ENCODE measurements around the gene TMEM254. TPM values are rescaled to one million over a fixed set of nuclear protein-coding genes. Genes with fewer than 3 reads are reported as not detected.
"Not testable (repeated sequence)": the region's sequence is repeated elsewhere in the genome, so short reads cannot be mapped to it uniquely, and the experiment has no call there.

The TMEM254 gene
- total RNA-seq, 1 experiment from 2014 or later = 9.0 TPM

DNA sequence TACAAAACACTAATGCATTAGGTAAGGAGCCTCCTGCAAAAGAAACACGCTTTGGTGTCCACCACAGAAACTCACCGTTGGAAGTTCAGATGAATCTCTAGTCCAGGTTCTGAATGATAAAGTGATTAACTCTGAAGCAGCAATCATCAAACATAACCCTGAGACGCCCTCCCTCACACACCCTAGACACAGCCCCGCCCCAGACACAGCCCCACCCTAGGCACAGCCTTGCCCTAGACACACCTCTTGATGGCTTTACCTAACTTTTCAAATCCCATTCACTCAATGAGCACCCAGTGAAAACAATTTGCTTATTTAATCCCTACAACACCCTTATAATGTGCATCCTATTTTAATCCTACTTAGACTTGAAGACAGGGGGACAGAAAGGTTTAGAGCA is 21.3 kb upstream of the TMEM254 start:
- Histone ChIP-seq H3K4me3 (no peak overlapping the region), H3K27ac (no peak overlapping the region), H3K4me1 (replicated peaks) (no peaks in the 10 kb centered on the region), H3K27me3 (replicated peaks) (no peaks in the 10 kb centered on the region), H3K36me3 (no peaks in the 10 kb centered on the region), H3K9me3 (replicated peaks) (0 out of 2 replicates have a peak, but pooled peaks cover 2% of the 10 kb centered on the region)
- DNase-seq (ENCODE audit: low read depth in 1 of 2, low spot score in 2 of 2) = no peak

DNA sequence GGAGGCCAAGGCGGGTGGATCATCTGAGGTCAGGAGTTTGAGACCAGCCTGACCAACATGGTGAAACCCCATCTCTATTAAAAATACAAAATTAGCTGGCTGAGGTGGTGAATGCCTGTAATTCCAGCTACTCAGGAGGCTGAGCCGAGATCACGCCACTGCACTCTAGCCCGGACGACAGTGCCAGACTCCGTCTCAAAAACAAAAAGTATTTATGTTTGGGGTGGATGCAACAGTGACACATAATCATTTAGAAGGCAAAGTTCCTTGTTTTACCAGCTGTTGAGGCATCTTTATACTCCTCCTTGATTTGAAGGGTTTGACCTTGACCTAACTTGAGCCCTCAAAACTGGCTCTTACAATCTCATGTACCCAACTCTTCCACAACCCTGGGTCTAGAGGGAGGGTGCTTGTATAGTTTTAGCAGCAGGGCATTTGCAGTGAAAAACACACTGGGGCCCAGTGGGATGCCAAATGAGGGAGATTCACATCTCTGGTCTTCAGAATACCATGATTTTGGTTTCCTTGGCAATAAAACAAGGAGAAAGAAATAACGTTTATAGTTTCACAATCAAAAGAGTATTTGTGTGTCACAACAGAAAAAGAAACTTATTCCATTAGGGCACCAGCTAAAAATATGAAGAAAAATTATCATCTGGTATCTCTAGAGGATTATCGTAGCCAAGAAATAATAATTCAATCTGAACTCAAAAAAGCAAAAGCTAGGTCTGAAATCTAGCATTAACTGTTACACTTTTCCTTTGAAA is 14.2 kb upstream of the TMEM254 start:
- Histone ChIP-seq H3K27me3 (replicated peaks) (no peaks in the 10 kb centered on the region), H3K4me1 (replicated peaks) (no peaks in the 10 kb centered on the region), H3K9me3 (replicated peaks) (no peaks in the 10 kb centered on the region), H3K36me3 (no peaks in the 10 kb centered on the region), H3K27ac (no peak overlapping the region), H3K4me3 (no peak overlapping the region)
- no peak for DNase-seq (ENCODE audit: low read depth in 1 of 2, low spot score in 2 of 2)

DNA sequence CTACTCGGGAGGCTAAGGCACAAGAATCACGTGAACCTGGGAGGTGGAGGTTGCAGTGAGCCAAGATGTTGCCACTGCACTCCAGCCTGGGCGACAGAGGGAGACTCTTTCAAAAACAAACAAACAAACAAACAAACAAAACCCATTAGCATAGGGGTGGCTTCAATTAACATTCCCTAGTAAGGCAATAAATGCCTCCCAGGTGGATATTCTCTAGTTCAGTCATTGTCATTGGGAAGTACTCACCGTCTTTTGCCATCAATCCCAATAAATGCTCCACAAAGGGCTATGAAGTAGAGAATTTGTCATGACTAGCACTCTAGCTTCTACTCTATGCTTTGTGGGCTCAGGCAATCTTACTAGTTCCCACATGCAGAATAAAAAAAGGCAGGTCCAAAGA is 11.7 kb upstream of the TMEM254 start:
- Histone ChIP-seq H3K4me3 (no peak overlapping the region), H3K27ac (no peak overlapping the region), H3K4me1 (replicated peaks) (no peaks in the 10 kb centered on the region), H3K27me3 (replicated peaks) (no peaks in the 10 kb centered on the region), H3K9me3 (replicated peaks) (no peaks in the 10 kb centered on the region), H3K36me3 (no peaks in the 10 kb centered on the region)
- no peak for DNase-seq (ENCODE audit: low read depth in 1 of 2, low spot score in 2 of 2)

DNA sequence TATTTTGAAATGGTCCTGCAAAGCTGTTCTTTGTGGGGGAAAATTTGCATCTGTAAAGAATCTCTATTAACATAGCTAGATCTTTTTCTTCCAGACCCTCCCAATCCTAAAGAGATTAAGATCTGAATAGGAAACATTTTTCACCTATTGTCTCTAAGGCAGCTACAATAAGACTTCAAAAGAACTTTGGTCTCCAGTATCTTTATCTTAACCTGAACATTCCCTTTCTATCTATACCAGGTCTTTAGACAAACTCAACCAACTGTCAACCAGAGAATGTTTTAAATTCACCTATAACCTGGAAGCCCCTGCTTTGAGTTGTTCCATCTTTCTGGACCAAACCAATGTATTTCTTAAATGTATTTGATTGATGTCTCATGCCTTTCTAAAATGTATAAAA is 10.6 kb upstream of the TMEM254 start:
- H3K36me3 ChIP-seq; H3K4me1 ChIP-seq (replicated peaks); H3K27ac ChIP-seq; H3K9me3 ChIP-seq (replicated peaks); H3K27me3 ChIP-seq (replicated peaks); H3K4me3 ChIP-seq; DNase-seq (ENCODE audit: low read depth in 1 of 2, low spot score in 2 of 2): not testable (repeated sequence)

DNA sequence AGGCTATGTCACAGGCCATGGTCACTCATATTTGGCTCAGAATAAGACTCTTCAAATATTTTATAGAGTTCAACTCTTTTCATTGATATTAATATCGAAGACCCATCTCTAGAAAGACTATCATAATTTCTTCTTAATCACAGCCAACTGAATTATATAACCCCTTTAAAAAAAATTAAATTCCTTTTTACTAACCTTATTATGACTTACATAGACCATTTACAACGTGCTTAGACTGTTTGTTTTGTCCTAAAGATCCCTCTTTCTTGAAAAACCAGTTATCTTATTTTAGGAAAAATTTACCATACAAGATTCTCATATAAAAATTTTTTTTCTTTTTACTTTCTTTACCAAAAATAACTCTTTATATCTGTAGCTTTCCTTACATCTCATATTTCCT is 10.2 kb upstream of the TMEM254 start:
- Histone ChIP-seq H3K27ac (no peak overlapping the region), H3K4me3 (no peak overlapping the region), H3K4me1 (replicated peaks) (no peaks in the 10 kb centered on the region), H3K9me3 (replicated peaks) (no peaks in the 10 kb centered on the region), H3K36me3 (no peaks in the 10 kb centered on the region), H3K27me3 (replicated peaks) (no peaks in the 10 kb centered on the region)
- no peak for DNase-seq (ENCODE audit: low read depth in 1 of 2, low spot score in 2 of 2)

DNA sequence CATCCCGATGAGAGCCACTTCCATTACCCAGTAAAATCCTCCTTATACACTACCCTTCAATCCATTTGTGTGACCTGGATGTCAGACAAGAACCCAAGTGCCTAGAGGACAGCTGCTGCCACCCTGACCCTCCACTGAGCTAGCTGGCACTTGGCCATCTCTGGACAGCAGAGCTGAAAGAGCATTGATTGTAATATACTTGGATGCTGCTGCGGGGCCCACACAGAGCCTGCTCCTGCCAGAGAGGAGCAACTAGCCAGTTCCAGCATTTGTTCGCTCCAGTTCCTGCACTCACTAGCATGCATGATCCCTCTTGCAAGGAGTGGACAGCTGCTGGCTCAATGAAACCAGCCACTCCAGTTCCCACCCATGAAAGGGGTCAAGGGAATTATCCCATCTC is 8.4 kb upstream of the TMEM254 start:
- Histone ChIP-seq H3K4me3 (no peak overlapping the region), H3K27me3 (replicated peaks) (no peaks in the 10 kb centered on the region), H3K36me3 (no peaks in the 10 kb centered on the region), H3K9me3 (replicated peaks) (no peaks in the 10 kb centered on the region), H3K4me1 (replicated peaks) (no peaks in the 10 kb centered on the region), H3K27ac (no peak overlapping the region)
- DNase-seq (ENCODE audit: low read depth in 1 of 2, low spot score in 2 of 2) = no peak

DNA sequence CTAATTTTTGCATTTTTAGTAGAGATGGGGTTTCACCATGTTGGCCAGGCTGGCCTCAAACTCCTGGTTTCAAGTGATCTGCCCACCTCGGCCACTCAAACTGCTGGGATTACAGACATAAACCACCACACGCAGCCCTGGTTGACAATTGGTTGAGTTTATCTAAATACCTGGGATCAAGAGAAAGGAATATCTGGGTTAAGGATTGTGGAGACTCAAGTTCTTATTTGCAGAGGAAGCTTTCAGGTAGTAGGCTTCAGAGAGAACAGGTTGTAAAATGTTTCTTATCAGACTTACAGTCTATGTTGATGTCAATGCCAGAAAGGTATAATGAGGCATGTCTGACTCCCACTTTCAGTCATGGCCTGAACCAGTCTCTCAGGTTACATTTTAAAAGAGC is 5.9 kb upstream of the TMEM254 start:
- DNase-seq (ENCODE audit: low read depth in 1 of 2, low spot score in 2 of 2) = no peak
- no peaks in the 10 kb centered on the region for H3K36me3 ChIP-seq
- no peaks in the 10 kb centered on the region for H3K9me3 ChIP-seq (replicated peaks)
- H3K4me3 ChIP-seq = no peak overlapping the region
- no peaks in the 10 kb centered on the region for H3K4me1 ChIP-seq (replicated peaks)
- no peak overlapping the region for H3K27ac ChIP-seq
- H3K27me3 ChIP-seq (replicated peaks) = no peaks in the 10 kb centered on the region

DNA sequence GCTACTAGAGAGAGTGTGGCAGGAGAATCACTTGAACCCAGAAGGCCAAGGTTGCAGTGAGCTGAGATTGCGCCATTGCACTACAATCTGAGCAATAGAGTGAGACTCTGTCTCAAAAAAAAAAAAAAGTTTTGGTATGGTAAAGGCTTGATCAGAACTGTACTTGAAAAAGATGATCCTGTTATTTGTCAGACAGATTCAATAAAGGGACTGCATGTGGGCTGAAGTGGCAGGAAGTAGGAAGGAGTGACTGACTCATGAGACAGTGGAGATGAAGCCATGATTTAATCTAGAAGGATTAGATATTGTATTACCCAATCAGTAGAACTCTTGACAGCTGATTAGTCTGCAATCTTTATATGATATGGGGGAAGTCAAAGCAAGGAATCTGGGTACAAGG is 2.7 kb upstream of the TMEM254 start:
- H3K27ac ChIP-seq = no peak overlapping the region
- H3K4me3 ChIP-seq = no peak overlapping the region
- H3K27me3 ChIP-seq (replicated peaks) = no peaks in the 10 kb centered on the region
- no peaks in the 10 kb centered on the region for H3K9me3 ChIP-seq (replicated peaks)
- peaks cover 14% of the 10 kb centered on the region; the same call in 1 of the 2 replicates for H3K4me1 ChIP-seq (replicated peaks)
- no peaks in the 10 kb centered on the region for H3K36me3 ChIP-seq
- DNase-seq (ENCODE audit: low read depth in 1 of 2, low spot score in 2 of 2) = no peak

DNA sequence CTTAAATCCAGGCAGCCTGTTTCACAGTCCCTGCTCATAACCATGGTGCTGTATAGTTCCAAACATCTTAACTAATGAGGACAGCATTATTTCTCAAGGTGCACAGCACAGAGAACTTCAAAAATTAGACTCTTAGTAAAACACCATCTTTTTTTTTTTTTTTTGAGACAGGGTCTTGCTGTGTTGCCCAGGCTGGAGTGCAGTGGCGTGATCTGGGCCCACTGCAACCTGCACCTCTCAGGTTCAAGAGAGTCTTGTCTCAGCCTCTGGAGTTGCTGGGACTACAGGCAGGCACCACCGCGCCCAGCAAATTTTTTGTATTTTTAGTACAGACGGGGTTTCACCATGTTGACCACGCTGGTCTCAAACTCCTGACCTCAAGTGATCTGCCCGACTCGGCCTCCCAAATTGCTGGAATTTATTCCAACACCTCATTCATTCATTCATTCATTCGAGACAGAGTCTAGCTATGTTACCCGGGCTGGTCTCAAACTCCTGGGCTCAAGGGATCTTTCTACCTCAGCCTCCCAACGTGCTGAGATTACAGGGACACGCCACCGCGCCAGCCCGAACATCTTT is 507 bp upstream of the TMEM254 start:
- H3K4me3 ChIP-seq = peak overlapping the region; percentile 59
- no peaks in the 10 kb centered on the region for H3K9me3 ChIP-seq (replicated peaks)
- H3K27me3 ChIP-seq (replicated peaks) = no peaks in the 10 kb centered on the region
- no peaks in the 10 kb centered on the region for H3K36me3 ChIP-seq
- H3K27ac ChIP-seq = peak overlapping the region; percentile 65; the same call in 1 of the 2 replicates
- DNase-seq (ENCODE audit: low read depth in 1 of 2, low spot score in 2 of 2) = no peak
- H3K4me1 ChIP-seq (replicated peaks) = peaks cover 14% of the 10 kb centered on the region; the same call in 1 of the 2 replicates

DNA sequence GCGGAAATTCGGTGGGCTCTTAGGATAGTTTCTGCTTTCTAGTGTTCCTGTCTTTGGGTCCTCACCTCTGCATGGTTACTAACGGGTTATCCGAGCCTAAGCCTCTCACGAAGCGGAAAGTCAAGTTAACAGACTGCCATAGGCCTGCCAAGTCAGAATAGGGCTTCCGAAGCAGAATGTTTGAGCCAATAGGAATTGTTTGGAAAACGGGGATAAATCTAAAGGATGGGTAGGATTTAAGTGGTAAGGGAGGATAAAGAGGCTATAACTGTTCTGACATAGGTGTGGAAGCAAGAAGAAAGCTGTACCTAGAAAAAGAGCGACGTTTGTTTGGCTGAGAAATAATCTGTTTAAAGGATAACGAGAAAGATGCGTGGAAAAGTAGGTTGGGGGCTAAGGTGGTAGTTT is 851 bp downstream of the TMEM254 start:
- Histone ChIP-seq H3K27me3 (replicated peaks) (no peaks in the 10 kb centered on the region), H3K27ac (peak overlapping the region; percentile 65), H3K4me1 (replicated peaks) (peaks cover 14% of the 10 kb centered on the region; the same call in 1 of the 2 replicates), H3K36me3 (no peaks in the 10 kb centered on the region), H3K4me3 (peak overlapping the region; percentile 59), H3K9me3 (replicated peaks) (no peaks in the 10 kb centered on the region)
- DNase-seq (ENCODE audit: low read depth in 1 of 2, low spot score in 2 of 2) = no peak

DNA sequence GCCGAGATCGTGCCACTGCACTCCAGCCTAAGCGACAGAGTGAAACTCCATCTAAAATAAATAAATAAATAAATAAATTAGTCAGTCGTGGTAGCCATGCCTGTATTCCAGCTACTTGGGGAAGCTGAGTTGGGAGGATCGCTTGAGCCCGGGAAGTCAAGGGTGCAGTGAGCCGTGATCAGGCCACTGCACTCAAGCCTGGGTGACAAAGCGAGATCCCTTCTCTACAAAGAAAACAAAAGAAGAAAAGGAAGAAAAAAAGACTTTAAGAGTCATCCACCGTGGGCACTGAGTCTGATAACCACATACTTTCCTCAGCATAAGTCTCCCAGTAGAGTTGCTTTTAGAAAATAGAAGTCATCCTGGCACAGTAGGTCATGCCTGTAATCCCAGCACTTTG is 2.6 kb downstream of the TMEM254 start:
- no peak for DNase-seq (ENCODE audit: low read depth in 1 of 2, low spot score in 2 of 2)
- Histone ChIP-seq H3K4me3 (no peak overlapping the region), H3K9me3 (replicated peaks) (no peaks in the 10 kb centered on the region), H3K27ac (no peak overlapping the region), H3K4me1 (replicated peaks) (peaks cover 14% of the 10 kb centered on the region; the same call in 1 of the 2 replicates), H3K36me3 (no peaks in the 10 kb centered on the region), H3K27me3 (replicated peaks) (no peaks in the 10 kb centered on the region)

DNA sequence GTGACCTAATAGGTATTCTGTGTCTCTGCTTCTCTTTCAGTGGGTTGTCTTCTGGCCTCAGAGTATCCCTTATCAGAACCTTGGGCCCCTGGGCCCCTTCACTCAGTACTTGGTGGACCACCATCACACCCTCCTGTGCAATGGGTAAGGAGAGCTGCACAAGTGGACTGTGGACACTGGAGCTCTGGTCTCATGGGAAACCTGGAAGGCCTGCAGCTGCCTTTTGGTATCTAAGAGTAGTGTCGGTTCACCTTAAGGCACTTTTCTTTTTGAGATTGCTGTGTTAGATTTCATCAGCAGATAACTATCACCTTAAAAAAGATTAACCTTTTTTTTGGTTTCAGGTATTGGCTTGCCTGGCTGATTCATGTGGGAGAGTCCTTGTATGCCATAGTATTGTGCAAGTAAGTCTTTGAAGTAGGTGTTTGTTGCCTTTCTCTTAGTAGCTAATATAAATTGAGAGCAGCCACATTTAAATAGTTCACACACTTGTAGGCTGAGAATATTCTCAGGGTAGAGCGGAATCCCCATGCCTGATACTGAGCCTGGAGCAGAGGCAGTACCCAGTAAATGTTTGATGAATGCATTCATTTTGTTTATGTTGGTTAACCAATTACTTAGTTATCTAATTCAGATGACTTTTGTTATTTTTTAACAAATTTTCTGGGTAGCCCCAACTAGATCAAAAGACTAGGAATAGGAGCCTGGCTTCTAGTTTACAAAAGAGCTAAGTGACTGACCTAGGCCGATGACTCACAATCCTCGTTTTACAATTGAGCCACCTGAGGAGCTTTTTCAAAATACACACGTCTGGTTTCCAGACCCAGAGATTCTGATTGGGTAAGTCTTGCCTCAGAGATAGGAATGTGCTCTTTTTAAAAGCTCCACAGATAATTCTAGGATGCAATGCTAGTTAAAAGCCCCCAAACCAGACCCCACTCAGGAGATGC is 3.6 kb downstream of the TMEM254 start:
- Histone ChIP-seq H3K4me3 (no peak overlapping the region), H3K36me3 (no peaks in the 10 kb centered on the region), H3K27me3 (replicated peaks) (no peaks in the 10 kb centered on the region), H3K4me1 (replicated peaks) (peaks cover 14% of the 10 kb centered on the region; the same call in 1 of the 2 replicates), H3K9me3 (replicated peaks) (no peaks in the 10 kb centered on the region), H3K27ac (no peak overlapping the region)
- DNase-seq (ENCODE audit: low read depth in 1 of 2, low spot score in 2 of 2) = no peak

DNA sequence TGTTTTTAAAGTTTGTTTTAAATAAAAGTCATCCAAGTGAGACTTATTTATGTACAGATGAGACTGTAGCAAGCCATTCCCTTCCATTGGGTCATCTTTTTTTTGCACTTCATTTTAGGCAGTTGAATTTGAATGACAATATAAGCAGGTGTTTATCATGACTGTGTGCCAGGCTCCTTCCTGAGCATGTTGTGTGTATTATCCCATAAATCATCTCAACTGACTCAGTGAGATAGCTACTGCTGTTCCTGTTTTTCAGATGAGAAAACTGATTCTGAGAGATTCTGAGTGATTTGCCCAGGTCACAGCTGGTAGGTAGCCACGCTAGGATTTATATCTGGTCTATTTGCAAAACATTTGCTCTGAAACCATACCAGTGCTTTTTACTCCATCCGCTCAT is 11.7 kb downstream of the TMEM254 start:
- H3K4me3 ChIP-seq = no peak overlapping the region
- DNase-seq (ENCODE audit: low read depth in 1 of 2, low spot score in 2 of 2) = no peak
- no peaks in the 10 kb centered on the region for H3K27me3 ChIP-seq (replicated peaks)
- H3K36me3 ChIP-seq = no peaks in the 10 kb centered on the region
- H3K4me1 ChIP-seq (replicated peaks) = no peaks in the 10 kb centered on the region
- no peak overlapping the region for H3K27ac ChIP-seq
- H3K9me3 ChIP-seq (replicated peaks) = no peaks in the 10 kb centered on the region

DNA sequence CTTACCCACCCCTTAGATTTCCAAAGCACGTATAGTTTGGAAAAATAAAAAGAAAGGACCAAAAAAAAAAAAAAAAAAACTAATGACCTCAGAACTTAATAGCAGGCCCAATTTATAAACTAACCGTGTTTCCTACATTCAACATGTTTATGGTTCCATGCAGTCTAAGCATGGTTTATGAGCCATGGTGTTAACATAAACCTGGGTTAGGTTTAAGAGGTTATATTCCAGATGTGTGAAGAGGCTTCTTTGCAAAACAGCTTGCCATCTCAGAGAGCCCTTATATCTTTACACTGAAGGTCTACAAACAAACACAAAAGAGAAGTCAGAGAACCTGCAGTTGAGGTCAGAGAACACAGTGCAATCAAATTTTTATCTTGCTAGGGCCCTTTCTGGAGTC is 15.8 kb downstream of the TMEM254 start:
- Histone ChIP-seq H3K36me3 (no peaks in the 10 kb centered on the region), H3K27me3 (replicated peaks) (no peaks in the 10 kb centered on the region), H3K4me3 (no peak overlapping the region), H3K27ac (no peak overlapping the region), H3K4me1 (replicated peaks) (no peaks in the 10 kb centered on the region), H3K9me3 (replicated peaks) (no peaks in the 10 kb centered on the region)
- no peak for DNase-seq (ENCODE audit: low read depth in 1 of 2, low spot score in 2 of 2)

Measured in SJSA1 (cell line).